Upper lobe of left lung (tissue), 4 donors: Measurements from ENCODE around the gene ARHGAP15.

ENCODE experiments used
- CTCF ChIP-seq, 6 experiments: fragments of 450-650 bp in 4 of 6; fragments of 200-600 bp in 2 of 6; sonication (generic) in 2 of 6; IDR thresholded peaks; one replicate each; pipeline ENCODE4 v1.5.1; 2016 to 2019; ENCODE audit warnings: antibody characterized with exemption in 6 of 6
- POLR2A ChIP-seq, 4 donors: fragments of 450-650 bp; IDR thresholded peaks; one replicate each; pipeline ENCODE4 v1.5.1; 2016 to 2017; ENCODE audit warnings: antibody characterized with exemption in 4 of 4, mild to moderate bottlenecking in 2 of 4
- POLR2AphosphoS5 ChIP-seq, 2 donors: sonication (generic); formaldehyde crosslinking; IDR thresholded peaks; one replicate each; pipeline ENCODE4 v1.5.1; 2017; ENCODE audit warnings: antibody characterized with exemption in 2 of 2

GRCh38 chr2:143545949-143546255 is 416.7 kb downstream of the ARHGAP15 start:
- TF ChIP-seq CTCF (IDR thresholded peaks at IDR 0.05) (no peak), POLR2A (IDR thresholded peaks at IDR 0.05) (no peak), POLR2AphosphoS5 (IDR thresholded peaks at IDR 0.05) (no peak)
